SK-N-SH (cell line): ENCODE data around the gene KRTAP15-1. TPM values are rescaled to one million over a fixed set of nuclear protein-coding genes. Genes with fewer than 3 reads are reported as not detected.

Experiments
- CTCF ChIA-PET: fragments of 300-600, 350-600 bp; formaldehyde crosslinking; extraction: SDS; loops from one replicate; lab custom pipeline; 2021; lab: Yijun Ruan, JAX
- POLR2A ChIA-PET: fragments of 350-600 bp; sonication (Branson Sonifier 250); formaldehyde crosslinking; extraction: SDS; loops from one replicate; lab custom pipeline; 2020; ENCODE audit warnings: antibody characterized with exemption, inconsistent platforms; lab: Yijun Ruan, JAX
- DNase-seq: peaks from one replicate; pipeline ENCODE4 v3.0.0; 2012
- H2AFZ ChIP-seq: fragments of 200-600 bp; sonication (generic); 2 replicates; pipeline ENCODE4 v1.8.1; 2016; ENCODE audit warnings: antibody characterized with exemption, mild to moderate bottlenecking, low read depth
- H3F3A ChIP-seq: fragments of 200-600 bp; sonication (generic); replicated peaks from 2 replicates; pipeline ENCODE3; 2016; ENCODE audit warnings: antibody characterized with exemption, mild to moderate bottlenecking; ENCODE audit not compliant: insufficient read depth
- H3K27ac ChIP-seq, 2 experiments: fragments of 200-500 bp in 1 of 2; fragments of 200-600 bp in 1 of 2; sonication (Bioruptor generic) in 1 of 2; sonication (generic), shearing (Covaris generic) in 1 of 2; 2 replicates each; pipeline versions ENCODE4 v1.5.1 to v1.6.1; 2014 to 2016; ENCODE audit warnings: low read depth in 2 of 2, inconsistent platforms in 1 of 2, low read length in 1 of 2, mild to moderate bottlenecking in 1 of 2, mixed read lengths in 1 of 2
- H3K27me3 ChIP-seq: fragments of 200-600 bp; sonication (generic), shearing (Covaris generic); 2 replicates; pipeline ENCODE4 v1.6.1; 2016; ENCODE audit warnings: mixed run types; ENCODE audit not compliant: insufficient read depth
- H3K36me3 ChIP-seq, 2 experiments: fragments of 200-500 bp in 1 of 2; fragments of 200-600 bp in 1 of 2; sonication (Bioruptor generic) in 1 of 2; sonication (generic) in 1 of 2; replicated peaks in 1 of 2; 2 replicates each; pipeline versions ENCODE3 to v1.5.1; 2014 to 2016; ENCODE audit warnings: low read length in 1 of 2, mild to moderate bottlenecking in 1 of 2; ENCODE audit not compliant: insufficient read depth in 2 of 2, control insufficient read depth in 1 of 2
- H3K4me1 ChIP-seq, 2 experiments: fragments of 200-500 bp in 1 of 2; fragments of 200-600 bp in 1 of 2; sonication (Bioruptor generic) in 1 of 2; sonication (generic), shearing (Covaris generic) in 1 of 2; 2 replicates each; pipeline versions ENCODE4 v1.5.1 to v1.6.1; 2014 to 2016; ENCODE audit warnings: low read depth in 1 of 2, low read length in 1 of 2, mixed run types in 1 of 2; ENCODE audit not compliant: insufficient read depth in 2 of 2, control insufficient read depth in 1 of 2
- H3K4me2 ChIP-seq: fragments of 200-600 bp; sonication (generic), shearing (Covaris generic); 2 replicates; pipeline ENCODE4 v1.6.1; 2017; ENCODE audit warnings: mixed run types
- H3K4me3 ChIP-seq, 2 experiments: fragments of 200-500 bp in 1 of 2; fragments of 200-600 bp in 1 of 2; sonication (Bioruptor generic) in 1 of 2; sonication (generic), shearing (Covaris generic) in 1 of 2; 2 replicates each; pipeline versions ENCODE4 v1.5.1 to v1.8.1; 2014 to 2016; ENCODE audit warnings: low read depth in 2 of 2, inconsistent platforms in 1 of 2, low read length in 1 of 2, mild to moderate bottlenecking in 1 of 2, mixed read lengths in 1 of 2, moderate library complexity in 1 of 2
- H3K79me2 ChIP-seq: fragments of 200-600 bp; sonication (generic); 2 replicates; pipeline ENCODE4 v1.8.1; 2017; ENCODE audit warnings: mild to moderate bottlenecking; ENCODE audit not compliant: insufficient read depth
- H3K9ac ChIP-seq: fragments of 200-600 bp; sonication (generic); 2 replicates; pipeline ENCODE4 v1.6.1; 2017; ENCODE audit warnings: mixed run types
- H3K9me2 ChIP-seq: fragments of 200-600 bp; sonication (generic); 2 replicates; pipeline ENCODE4 v1.6.1; 2017; ENCODE audit warnings: mixed run types
- H3K9me3 ChIP-seq: fragments of 200-600 bp; sonication (generic); 2 replicates; pipeline ENCODE4 v1.6.1; 2017; ENCODE audit warnings: mixed run types, mild to moderate bottlenecking, moderate library complexity
- H4K20me1 ChIP-seq: fragments of 200-600 bp; sonication (generic); 2 replicates; pipeline ENCODE4 v1.6.1; 2017; ENCODE audit warnings: mild to moderate bottlenecking, mixed run types; ENCODE audit not compliant: insufficient read depth
- CHD2 ChIP-seq: fragments of 150-350 bp; IDR thresholded peaks from 2 replicates; pipeline ENCODE4 v1.6.1; 2018; ENCODE audit warnings: low read length; ENCODE audit not compliant: partially characterized antibody
- GABPA ChIP-seq: IDR thresholded peaks from 2 replicates; pipeline ENCODE4 v1.4.0; 2012; ENCODE audit warnings: low read depth, mild to moderate bottlenecking
- GATA2 ChIP-seq: sonication (generic); formaldehyde crosslinking; IDR thresholded peaks from 2 replicates; pipeline ENCODE4 v1.5.0; 2020; ENCODE audit warnings: mild to moderate bottlenecking, missing genetic modification reagents
- MEF2A ChIP-seq: IDR thresholded peaks from 2 replicates; pipeline ENCODE4 v1.4.0; 2012; ENCODE audit warnings: low read depth, borderline replicate concordance
- NFIC ChIP-seq: IDR thresholded peaks from 2 replicates; pipeline ENCODE4 v1.4.0; 2012; ENCODE audit warnings: borderline replicate concordance
- NRF1 ChIP-seq: IDR thresholded peaks from 2 replicates; pipeline ENCODE4 v1.6.1; 2012; ENCODE audit warnings: low read depth, mild to moderate bottlenecking, low read length
- RAD21 ChIP-seq: IDR thresholded peaks from 2 replicates; pipeline ENCODE4 v1.6.1; 2012; ENCODE audit warnings: mild to moderate bottlenecking, low read length
- RFX5 ChIP-seq: IDR thresholded peaks from 2 replicates; pipeline ENCODE4 v1.6.1; 2012; ENCODE audit warnings: mild to moderate bottlenecking, improper control_type of control experiment, low read length
- RXRA ChIP-seq: IDR thresholded peaks from 2 replicates; pipeline ENCODE4 v1.4.0; 2012; ENCODE audit warnings: low read depth, mild to moderate bottlenecking, borderline replicate concordance
- SMC3 ChIP-seq: IDR thresholded peaks from 2 replicates; pipeline ENCODE4 v1.6.1; 2012; ENCODE audit warnings: low read depth, low read length, improper control_type of control experiment
- TAF1 ChIP-seq: IDR thresholded peaks from 2 replicates; pipeline ENCODE4 v1.6.1; 2012; ENCODE audit warnings: low read depth, mild to moderate bottlenecking, low read length, moderate library complexity, borderline replicate concordance
- TCF12 ChIP-seq: IDR thresholded peaks from 2 replicates; pipeline ENCODE4 v1.4.0; 2012
- WGBS: methylation state at CpG from one replicate; pipeline ENCODE4 v1.1.6; 2017; ENCODE audit warnings: low lambda C conversion rate; 5-methylcytosine and 5-hydroxymethylcytosine counted together
- polyA plus RNA-seq, 3 experiments: library from polyadenylated mRNA; depleted of rRNA; stranded (reverse); fragments of >200 nt; gene quantifications; 2 replicates each; pipeline ENCODE4 v1.2.3, GENCODE V29; 2012
- TF ChIP-seq, protein P1 (sequence below): IDR thresholded peaks from 2 replicates; pipeline ENCODE4 v1.4.0; 2012; ENCODE audit warnings: low read depth, borderline replicate concordance
- TF ChIP-seq, protein P2 (sequence below): IDR thresholded peaks from 2 replicates; pipeline ENCODE4 v1.4.0; 2012; ENCODE audit warnings: low read depth

KRTAP15-1 gene
- polyA plus RNA-seq, 1 of the 3 experiments (the other 2 are of a cell fraction): not detected

DNA sequence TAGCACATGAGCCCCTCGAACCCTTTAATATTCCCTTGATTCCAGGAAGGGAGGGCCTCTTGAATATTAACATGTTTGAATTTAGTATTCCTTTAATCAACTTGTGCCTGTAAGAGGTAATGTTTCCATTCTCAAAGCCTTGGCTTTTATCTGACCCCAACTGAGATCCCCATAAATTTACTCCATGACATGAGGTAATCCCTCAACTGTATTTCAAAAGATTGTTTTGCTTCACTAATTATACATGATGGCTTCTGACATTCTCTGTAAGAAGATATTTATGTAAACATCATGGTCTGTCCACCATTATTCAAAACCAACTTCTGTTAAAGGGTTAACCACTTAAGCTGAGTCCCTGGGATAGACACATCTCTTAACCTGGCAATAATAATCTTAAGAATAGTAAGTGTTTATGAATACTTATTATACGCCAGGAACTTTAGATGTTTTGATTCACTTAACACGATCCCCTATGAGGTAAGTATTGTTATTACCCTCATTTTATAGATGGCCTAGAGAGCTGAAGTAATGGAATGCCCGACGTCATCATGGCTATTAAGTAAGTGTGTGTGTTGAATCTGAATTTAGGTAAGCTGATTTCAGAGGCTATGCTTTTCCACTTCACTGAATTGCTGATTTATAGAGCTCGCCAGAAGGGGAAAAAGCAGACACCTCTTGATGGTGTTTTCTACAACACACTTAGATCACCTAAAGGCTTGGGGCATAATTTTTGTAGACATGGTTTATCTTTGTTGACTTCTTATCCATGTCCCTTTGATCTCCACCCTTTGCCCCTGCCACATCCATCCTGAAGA is 29.0 kb downstream of the KRTAP15-1 start (continued):
- TF ChIP-seq, protein P1, sequence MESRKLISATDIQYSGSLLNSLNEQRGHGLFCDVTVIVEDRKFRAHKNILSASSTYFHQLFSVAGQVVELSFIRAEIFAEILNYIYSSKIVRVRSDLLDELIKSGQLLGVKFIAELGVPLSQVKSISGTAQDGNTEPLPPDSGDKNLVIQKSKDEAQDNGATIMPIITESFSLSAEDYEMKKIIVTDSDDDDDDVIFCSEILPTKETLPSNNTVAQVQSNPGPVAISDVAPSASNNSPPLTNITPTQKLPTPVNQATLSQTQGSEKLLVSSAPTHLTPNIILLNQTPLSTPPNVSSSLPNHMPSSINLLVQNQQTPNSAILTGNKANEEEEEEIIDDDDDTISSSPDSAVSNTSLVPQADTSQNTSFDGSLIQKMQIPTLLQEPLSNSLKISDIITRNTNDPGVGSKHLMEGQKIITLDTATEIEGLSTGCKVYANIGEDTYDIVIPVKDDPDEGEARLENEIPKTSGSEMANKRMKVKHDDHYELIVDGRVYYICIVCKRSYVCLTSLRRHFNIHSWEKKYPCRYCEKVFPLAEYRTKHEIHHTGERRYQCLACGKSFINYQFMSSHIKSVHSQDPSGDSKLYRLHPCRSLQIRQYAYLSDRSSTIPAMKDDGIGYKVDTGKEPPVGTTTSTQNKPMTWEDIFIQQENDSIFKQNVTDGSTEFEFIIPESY: no peak

DNA sequence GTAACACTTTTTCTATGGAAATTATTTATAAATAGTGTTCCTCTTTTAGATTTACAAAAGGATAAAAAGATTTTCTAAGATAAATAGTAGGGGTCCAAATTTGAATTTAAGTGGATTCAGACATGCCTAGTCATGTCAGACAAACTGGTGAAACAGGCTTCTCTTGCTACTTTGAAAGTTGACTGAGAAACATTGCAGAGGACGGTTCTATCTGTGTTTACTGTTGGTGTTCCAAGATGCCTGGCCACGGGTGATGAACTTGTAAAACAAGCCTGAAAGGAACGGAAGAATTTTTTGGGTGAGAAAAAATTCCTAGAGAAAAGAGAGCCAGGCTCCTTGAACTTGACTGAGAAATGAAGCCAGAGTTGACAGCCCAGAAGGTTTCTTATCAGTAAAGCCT is 37.9 kb downstream of the KRTAP15-1 start:
- Histone ChIP-seq H3K27me3 (no peaks in the 10 kb centered on the region), H3K9ac (no peak overlapping the region), H3K4me2 (no peak overlapping the region), H3K4me3 (no peak overlapping the region), H3F3A (no peaks in the 10 kb centered on the region), H3K36me3 (no peaks in the 10 kb centered on the region), H3K27ac (no peak overlapping the region), H2AFZ (no peak overlapping the region), H4K20me1 (no peaks in the 10 kb centered on the region), H3K9me2 (no peaks in the 10 kb centered on the region), H3K9me3 (peaks cover 3% of the 10 kb centered on the region; the same call in 1 of the 2 replicates), H3K79me2 (no peaks in the 10 kb centered on the region), H3K4me1 (no peaks in the 10 kb centered on the region)
- ChIA-PET CTCF (no interaction called here), POLR2A (no interaction called here)
- DNase-seq: no peak
- 2% methylated on average over 3 of the region's 3 CpGs for WGBS
- no peak for TF ChIP-seq RAD21
- TF ChIP-seq RFX5: no peak
- no peak for TF ChIP-seq CHD2
- TF ChIP-seq TAF1: no peak
- TF ChIP-seq, protein P2, sequence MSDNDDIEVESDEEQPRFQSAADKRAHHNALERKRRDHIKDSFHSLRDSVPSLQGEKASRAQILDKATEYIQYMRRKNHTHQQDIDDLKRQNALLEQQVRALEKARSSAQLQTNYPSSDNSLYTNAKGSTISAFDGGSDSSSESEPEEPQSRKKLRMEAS: no peak
- TF ChIP-seq, protein P1: no peak
- no peak for TF ChIP-seq NRF1
- no peak for TF ChIP-seq MEF2A
- no peak for TF ChIP-seq GABPA
- no peak for TF ChIP-seq NFIC
- TF ChIP-seq TCF12: no peak
- TF ChIP-seq SMC3: no peak
- no peak for TF ChIP-seq RXRA
- TF ChIP-seq GATA2: no peak
